GM23338 (cell line): ENCODE results near the gene SRSF2.

Source experiments
- CTCF ChIP-seq, 2 experiments: fragments of 200-600 bp in 1 of 2; sonication (generic) in 1 of 2; conservative IDR thresholded peaks; 2 replicates each; pipeline versions ENCODE4 v1.5.1 to v1.6.1; 2016 to 2017; ENCODE audit warnings: antibody characterized with exemption in 2 of 2, low read depth in 2 of 2, mild to moderate bottlenecking in 2 of 2, moderate library complexity in 1 of 2
- REST ChIP-seq: IDR thresholded peaks from one replicate; pipeline ENCODE4 v1.6.1; 2018; ENCODE audit warnings: antibody characterized with exemption; ENCODE audit not compliant: unreplicated experiment

- TF ChIP-seq CTCF (conservative IDR thresholded peaks at IDR 0.05; ENCODE audit: low read depth in 2 of 2), result no peak
- no peak for TF ChIP-seq REST
Observed at GRCh38 chr17:76783146-76783545, 46.0 kb upstream of the SRSF2 start.
